HG03095 (cell line): ENCODE measurements around the gene HYAL1.
A peak's percentile ranks its signal among the peaks of the same experiment; 100 is the strongest.
"Not testable (repeated sequence)": the region's sequence is repeated elsewhere in the genome, so short reads cannot be mapped to it uniquely, and the experiment has no call there.

Experiments used
- ATAC-seq: cut with Tn5 transposase; IDR thresholded peaks from one replicate; pipeline ENCODE4 v1.9.1; 2021; ENCODE audit warnings: moderate library complexity; ENCODE audit not compliant: unreplicated experiment

The HYAL1 gene

GRCh38 chr3:50319181-50319893 is 16.0 kb upstream of the HYAL1 start:
- ATAC-seq = no peak

DNA sequence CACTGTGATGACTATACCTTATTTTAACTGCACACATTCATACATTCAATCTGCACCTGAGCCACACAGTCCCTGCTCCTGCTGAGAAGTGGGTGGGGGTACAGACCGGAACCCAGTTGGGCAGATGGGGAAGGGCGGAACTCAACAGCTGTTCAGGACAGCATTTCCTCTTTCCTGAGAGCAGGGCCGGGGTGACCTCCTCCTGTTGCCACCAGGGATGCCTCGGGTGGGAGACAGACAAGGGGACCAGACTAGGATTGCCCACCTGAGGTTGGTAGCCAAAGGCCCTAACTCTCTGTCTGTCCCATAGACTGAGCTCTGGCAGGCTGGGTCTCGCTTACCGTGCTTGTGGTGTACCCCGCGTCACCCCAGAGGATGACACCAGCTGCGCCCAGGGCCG is 15.2 kb upstream of the HYAL1 start:
- ATAC-seq = no peak

DNA sequence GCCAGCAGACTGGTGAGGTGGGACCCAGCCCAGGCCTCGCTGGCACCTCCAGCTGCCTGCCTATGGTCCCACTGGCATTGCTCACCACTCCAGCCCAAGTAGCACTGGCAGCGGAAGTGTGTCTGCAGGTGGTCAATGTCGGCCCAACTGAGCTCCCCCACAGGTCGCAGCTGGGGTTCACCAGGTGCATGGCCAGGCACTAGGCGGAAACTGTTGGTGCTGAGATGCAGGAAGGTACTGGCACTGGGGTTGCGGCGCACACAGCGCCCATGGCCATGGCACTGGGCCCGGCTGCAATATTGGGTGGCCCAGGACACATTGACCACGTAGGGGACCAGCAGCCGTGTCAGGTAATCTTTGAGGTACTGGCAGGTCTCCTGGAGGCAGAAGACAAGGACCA is 14.8 kb upstream of the HYAL1 start:
- no peak for ATAC-seq

DNA sequence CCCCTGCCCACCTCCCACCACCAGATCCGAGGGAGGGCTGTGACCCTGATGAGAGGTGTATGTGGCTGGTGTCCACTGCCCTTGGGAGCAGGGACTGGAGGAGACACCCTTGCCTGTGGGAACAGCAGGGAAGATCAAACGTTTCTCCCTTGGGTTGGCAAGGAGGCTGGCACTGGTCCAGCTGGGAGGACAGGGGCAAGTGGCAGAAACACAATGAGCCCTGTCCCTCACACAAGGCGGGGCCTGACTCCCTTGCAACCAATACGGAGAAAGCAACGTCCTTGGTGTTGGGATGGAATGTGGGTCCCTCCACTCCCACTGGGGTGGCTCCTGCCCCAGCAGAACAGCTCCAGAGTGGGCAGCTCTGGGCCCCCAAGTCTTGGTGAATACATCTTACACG is 13.9 kb upstream of the HYAL1 start:
- no peak for ATAC-seq

- ATAC-seq = no peak
These were observed 13.4 kb upstream of the HYAL1 start for GRCh38 chr3:50316657-50317242.

DNA sequence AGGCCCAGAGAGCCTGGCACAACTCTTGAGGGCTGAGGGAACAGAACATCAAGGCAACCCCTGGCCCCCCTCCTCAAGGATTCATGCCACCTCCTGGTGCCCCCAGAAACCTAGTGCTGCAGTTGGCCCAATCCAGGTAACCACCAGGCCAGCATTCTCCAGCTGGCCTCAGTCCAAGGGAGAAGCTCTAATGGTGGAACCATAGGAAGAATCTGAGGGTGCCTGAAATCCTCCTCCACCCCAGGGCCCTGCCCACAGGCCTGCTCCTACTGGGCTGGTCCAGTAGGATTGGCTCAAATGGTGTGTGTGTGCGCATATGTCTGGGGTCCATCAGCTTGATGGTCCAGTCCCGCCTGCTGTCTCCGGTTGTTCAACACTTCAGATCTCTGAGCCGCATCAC is 11.4 kb upstream of the HYAL1 start:
- no peak for ATAC-seq

GRCh38 chr3:50314342-50314741 is 11.0 kb upstream of the HYAL1 start:
- no peak for ATAC-seq

DNA sequence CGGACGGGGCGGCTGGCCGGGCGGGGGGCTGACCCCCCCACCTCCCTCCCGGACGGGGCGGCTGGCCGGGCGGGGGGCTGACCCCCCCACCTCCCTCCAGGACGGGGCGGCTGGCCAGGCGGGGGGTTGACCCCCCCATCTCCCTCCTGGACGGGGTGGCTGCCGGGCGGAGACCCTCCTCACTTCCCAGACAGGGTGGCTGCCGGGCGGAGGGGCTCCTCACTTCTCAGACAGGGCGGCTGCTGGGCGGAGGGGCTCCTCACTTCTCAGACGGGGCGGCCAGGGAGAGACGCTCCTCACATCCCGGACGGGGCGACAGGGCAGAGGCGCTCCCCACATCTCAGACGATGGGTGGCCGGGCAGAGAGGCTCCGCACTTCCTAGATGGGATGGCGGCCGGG is 8.7 kb upstream of the HYAL1 start:
- not testable (repeated sequence) for ATAC-seq

- ATAC-seq = no peak
These were observed 1.2 kb upstream of the HYAL1 start for GRCh38 chr3:50304601-50305000.

GRCh38 chr3:50302095-50303012 is 1.0 kb downstream of the HYAL1 start:
- ATAC-seq = no peak

DNA sequence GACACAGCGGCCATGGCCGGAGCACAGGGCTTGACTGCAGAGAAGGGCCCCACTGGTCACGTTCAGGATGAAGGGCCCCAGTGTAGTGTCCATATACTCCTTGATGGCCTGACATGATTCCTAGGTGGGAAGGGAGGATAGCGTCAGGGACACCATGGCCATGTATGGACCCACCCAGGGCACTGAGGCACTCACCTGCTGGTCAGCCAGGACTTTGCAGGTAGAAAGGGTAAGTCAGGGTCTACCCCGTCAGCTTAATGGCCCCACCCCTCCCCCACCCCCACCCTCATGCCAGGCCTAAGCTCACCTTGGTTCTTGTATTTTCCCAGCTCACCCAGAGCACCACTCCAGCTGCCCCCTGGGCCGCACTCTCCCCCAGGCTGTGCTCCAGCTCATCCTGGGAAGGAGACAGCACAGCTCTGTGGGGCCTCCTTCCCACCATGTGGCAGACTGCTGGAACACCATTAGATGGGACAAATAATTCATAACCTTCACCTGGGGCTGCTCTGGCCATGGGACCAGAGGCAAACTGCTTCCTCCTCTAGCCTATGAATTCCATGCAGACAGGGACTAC is 2.6 kb downstream of the HYAL1 start:
- no peak for ATAC-seq

DNA sequence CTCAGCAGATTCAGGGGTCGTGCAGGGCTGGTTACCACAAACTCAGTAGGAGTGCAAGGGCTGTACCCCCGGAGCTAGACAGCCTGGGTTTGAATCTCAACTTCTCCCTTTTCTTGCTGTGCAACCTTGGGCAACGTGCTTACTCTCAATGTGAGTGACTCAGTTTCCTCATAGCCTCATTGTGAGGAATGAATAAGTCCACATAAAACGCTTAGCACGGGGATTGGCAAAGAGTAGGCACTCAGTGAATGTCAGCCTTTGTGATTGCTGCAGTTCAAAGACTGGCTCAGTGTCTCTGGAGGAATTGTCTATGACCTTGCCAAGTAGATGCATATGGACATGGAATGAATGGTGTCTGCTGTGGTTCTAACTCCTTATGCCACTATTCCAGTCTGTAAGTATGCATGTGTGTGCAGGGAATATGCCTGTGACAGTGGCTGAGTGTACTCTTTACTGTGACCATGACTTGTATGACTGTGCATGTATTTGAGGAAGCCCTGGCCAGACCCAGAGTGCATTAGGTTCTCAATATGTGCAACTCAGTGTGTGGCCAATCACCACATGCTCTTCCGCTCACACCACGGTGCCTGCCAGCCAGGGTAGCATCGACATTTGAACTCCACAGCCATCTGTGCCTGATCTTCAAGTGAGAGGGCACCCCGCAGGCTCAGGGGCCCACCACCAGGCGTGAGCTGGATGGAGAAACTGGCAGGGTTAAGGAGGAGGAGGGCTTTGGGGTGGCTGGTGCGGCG is 3.3 kb downstream of the HYAL1 start:
- no peak for ATAC-seq

- no peak for ATAC-seq
These were observed 3.8 kb downstream of the HYAL1 start for GRCh38 chr3:50299638-50299928.

DNA sequence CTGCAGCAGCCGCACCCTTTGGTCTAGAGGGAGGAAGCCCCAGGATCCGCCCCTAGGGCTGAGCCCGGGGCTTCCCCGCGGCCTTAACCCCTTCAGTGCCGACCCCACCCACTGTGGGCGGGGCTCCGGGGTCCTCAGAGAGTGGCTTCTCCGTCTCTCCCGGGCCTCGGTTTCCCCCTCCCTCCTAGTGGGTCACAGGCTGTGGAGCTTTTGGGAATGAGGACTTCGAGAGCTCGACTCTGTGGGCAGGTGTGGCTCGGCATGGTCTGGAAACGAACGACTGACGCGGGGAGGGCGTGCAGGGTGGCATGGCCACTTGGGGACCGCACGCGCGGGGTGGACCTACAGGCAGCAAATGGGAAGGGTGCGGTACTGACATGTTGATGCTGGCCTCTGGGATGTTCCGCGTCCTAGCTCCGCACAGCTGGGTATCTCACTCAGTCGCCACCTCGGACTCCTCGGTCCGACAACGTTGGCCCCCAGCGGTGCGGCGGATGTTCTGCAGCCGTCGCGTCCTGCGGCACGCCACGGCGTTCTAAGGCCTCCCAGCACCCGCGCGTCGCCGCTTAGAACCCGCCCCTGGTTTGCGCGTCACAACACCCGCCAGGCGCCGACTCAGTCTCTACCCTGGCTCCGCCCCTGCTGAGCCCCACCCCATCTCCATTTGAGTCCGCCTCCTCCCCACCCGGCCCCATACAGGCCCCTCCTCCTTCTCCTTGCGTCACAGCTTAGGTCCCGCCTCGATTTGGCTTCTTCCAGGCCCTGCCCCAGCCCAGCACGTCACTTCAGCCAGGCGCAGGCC is 4.3 kb downstream of the HYAL1 start, which contains the start of the genes HYAL3 and NAA80:
Gene HYAL3 (minus strand): TSS at position 570 of the 802 bp plus-strand sequence. CDS start 3,803 bp downstream, outside the sequence.
Gene NAA80 (minus strand): TSS at position 570 of the 802 bp plus-strand sequence. CDS start 1,942 bp downstream, outside the sequence.
- peak; percentile 79 for ATAC-seq

- no peak for ATAC-seq
These were observed 5.3 kb downstream of the HYAL1 start for GRCh38 chr3:50297896-50298725.

- no peak for ATAC-seq
These were observed 6.0 kb downstream of the HYAL1 start for GRCh38 chr3:50297384-50297775.

- ATAC-seq = no peak
These were observed 6.5 kb downstream of the HYAL1 start for GRCh38 chr3:50296721-50297383.
